GM13976 (cell line): ENCODE measurements around the gene FASTKD3.

ENCODE experiments used
- DNase-seq: peaks from one replicate; pipeline ENCODE4 v3.0.0; 2012; ENCODE audit warnings: low spot score
- CTCF ChIP-seq: IDR thresholded peaks from 2 replicates; pipeline ENCODE4 v1.5.1; 2012; ENCODE audit warnings: borderline replicate concordance, mild to moderate bottlenecking; ENCODE audit not compliant: insufficient read depth; ENCODE audit errors: extremely low read depth, missing control alignments, control extremely low read depth
- in situ Hi-C: fragments of 300-500 bp; cut with MboI; formaldehyde crosslinking; loops from one replicate; pipeline ENCODE4 v1.12.0; 2022; ENCODE audit warnings: low sequenced_read_pairs, mixed read lengths, inconsistent platforms; ENCODE audit not compliant: unreplicated experiment

FASTKD3 gene

GRCh38 chr5:7897014-7897600, 28.3 kb upstream of the FASTKD3 start:
- in situ Hi-C loops, result no loop called here
- no peak for TF ChIP-seq CTCF
- no peak for DNase-seq

- DNase-seq, result peak; percentile 39
- in situ Hi-C loops, result no loop called here
- TF ChIP-seq CTCF, result no peak
These were observed 26.0 kb upstream of the FASTKD3 start for GRCh38 chr5:7894860-7895259.

GRCh38 chr5:7894439-7894838, 25.6 kb upstream of the FASTKD3 start:
- in situ Hi-C loops, result no loop called here
- no peak for DNase-seq
- no peak for TF ChIP-seq CTCF

- DNase-seq, result no peak
- TF ChIP-seq CTCF, result no peak
- in situ Hi-C loops, result no loop called here
These were observed 20.1 kb upstream of the FASTKD3 start for GRCh38 chr5:7888901-7889300.

- in situ Hi-C loops, result no loop called here
- DNase-seq, result peak; percentile 39
- no peak for TF ChIP-seq CTCF
These were observed 18.1 kb upstream of the FASTKD3 start for GRCh38 chr5:7886849-7887475.

GRCh38 chr5:7884491-7885267, 15.8 kb upstream of the FASTKD3 start:
- DNase-seq, result no peak
- in situ Hi-C loops, result no loop called here
- TF ChIP-seq CTCF, result no peak
